Activated T-helper 9 cell treated with anti-CD3 and anti-CD28 coated beads, Interleukin-2, amount 50 U/mL, for 16 hours (primary cell): ENCODE data around the gene KHDRBS2.
"Not testable (repeated sequence)": the region's sequence is repeated elsewhere in the genome, so short reads cannot be mapped to it uniquely, and the experiment has no call there.

Source experiments
- DNase-seq: peaks from one replicate; pipeline ENCODE4 v3.0.0-alpha.2; 2020; ENCODE audit warnings: low read depth

KHDRBS2 gene

GRCh38 chr6:61857541-61857940 is 428.5 kb downstream of the KHDRBS2 start:
- no peak for DNase-seq

GRCh38 chr6:61841958-61842357 is 444.1 kb downstream of the KHDRBS2 start:
- DNase-seq, result no peak

DNA sequence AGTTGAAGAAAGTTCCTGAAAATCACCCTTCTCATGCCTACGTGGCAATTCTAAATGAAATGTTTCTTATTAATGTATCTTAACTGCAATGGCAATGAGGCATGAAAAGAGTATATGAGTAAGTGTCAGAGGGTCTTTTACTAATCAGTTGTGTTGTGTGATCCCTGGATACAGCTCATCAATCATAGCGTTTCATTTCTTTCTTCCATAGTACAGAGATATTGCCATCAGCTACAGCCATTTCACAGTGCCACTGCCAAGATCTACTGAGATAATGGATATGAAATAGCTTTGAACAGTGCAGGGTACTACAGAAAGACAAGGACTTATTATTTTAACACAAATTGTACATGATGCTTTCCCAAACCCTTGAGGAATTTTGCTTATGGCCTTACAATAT is 450.8 kb downstream of the KHDRBS2 start:
- no peak for DNase-seq

DNA sequence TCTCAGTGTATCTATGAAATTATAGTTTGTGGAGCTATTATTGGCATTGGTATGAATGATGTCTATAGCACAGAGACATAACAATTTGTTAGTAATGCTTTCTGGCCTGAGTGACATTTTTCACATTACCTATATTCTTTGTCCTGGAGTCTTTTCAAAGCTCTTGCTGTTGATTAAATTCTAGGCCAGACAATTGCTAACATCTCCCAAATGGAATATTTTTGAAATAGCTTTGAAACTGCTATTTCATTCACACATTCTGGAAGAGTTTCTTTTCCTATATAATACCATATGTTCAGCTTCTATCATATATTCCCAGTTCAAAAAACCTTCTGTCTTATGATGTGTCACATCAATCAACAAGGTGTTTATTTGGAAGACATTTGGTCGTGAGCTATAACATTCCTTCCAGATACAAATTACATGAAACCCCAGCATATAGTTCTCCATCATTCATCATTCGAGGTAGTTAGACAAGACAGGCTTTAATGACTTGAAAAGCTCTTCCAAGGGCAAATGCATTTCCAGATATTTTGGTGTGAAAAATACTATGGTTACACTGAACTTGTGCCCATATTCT is 452.8 kb downstream of the KHDRBS2 start:
- DNase-seq, result no peak

GRCh38 chr6:61817716-61818115 is 468.3 kb downstream of the KHDRBS2 start:
- no peak for DNase-seq

GRCh38 chr6:61810047-61810446 is 476.0 kb downstream of the KHDRBS2 start:
- no peak for DNase-seq

GRCh38 chr6:61809004-61809595 is 476.9 kb downstream of the KHDRBS2 start:
- DNase-seq, result no peak

DNA sequence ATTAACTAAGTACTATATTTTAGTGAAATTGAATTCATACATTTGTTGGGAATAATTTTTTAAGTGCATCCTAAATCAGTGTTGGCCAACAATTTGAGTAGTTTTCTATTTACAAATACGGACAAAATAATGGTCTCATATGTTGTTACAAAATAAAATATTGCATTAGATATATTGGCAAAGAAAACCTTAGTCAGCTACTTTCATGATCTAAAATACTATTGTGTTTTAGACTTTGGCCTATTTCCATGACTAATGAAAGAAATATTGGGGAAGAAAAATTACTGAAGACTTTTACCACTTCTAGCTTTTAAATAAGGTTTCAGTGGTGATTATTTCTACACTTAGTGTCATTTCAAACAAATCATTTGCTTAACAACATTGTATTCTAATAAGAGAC is 498.0 kb downstream of the KHDRBS2 start:
- no peak for DNase-seq

DNA sequence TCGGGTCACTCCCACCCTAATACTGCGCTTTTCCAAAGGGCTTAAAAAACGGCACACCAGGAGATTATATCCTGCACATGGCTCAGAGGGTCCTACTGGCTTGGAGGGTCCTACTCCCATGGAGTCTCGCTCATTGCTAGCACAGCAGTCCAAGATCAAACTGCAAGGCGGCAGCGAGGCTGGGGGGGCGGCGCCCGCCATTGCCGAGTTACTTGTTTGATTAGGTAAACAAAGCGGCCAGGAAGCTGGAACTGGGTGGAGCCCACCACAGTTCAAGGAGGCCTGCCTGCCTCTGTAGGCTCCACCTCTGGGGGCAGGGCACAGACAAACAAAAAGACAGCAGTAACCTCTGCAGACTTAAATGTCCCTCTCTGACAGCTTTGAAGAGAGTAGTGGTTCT is 516.6 kb downstream of the KHDRBS2 start:
- not testable (repeated sequence) for DNase-seq

DNA sequence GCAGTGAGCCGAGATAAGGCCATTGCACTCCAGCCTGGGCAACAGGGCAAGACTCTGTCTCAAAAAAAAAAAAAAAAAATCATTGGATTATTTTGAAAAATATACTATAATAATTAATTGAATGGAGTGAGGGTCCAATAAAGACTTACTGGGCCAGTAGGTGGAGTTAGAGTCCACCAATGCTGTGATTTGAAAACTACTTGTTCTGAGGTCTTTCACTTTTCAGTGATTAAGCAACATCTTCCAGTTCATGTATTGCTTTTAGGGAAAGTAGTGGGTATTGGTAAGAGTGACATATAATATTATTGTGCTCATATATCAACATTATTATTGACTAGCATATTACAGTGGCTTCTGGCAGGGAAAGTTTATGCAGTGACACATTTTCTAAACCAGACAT is 530.3 kb downstream of the KHDRBS2 start:
- DNase-seq, result no peak

- no peak for DNase-seq
Measured at GRCh38 chr6:61751986-61752385, 534.0 kb downstream of the KHDRBS2 start.

GRCh38 chr6:61745994-61746393 is 540.0 kb downstream of the KHDRBS2 start:
- no peak for DNase-seq

GRCh38 chr6:61711849-61712248 is 574.2 kb downstream of the KHDRBS2 start:
- DNase-seq, result no peak

DNA sequence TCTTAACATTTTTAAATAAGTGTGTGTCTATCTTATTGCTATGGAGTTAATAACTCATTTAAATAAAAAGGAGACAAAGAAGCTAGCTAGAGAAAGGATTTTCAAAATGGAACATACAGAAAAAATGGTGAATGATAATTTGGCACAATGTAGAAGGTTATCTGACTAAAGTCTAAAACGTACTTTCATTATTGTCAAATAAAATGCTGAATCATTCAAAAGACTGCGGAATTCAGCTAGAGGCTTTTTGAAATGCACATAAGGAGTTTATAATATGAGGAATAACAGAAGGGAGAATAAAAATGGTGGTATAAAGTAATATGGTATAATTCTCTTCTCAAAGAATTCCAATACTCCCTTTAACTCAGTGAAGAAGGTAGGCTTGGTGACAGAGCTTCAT is 597.9 kb downstream of the KHDRBS2 start:
- DNase-seq, result no peak

DNA sequence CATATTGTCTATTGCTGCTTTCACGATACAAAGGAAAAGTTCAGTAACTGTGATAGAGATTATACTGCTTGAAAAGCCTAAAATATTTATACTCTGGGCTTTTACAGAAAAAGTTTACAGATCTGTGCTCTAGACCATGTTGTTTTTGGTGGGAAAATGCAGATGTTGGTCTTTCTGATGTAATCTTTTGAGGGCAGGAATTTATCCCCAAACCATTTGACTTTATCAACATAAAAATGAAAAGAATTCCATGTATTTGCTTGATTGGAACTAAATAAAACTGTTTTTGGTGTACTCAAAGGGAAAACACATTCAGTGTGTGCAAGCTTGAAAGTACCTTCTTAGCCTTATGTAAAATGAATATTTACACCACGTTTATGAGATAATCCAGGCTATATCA is 603.5 kb downstream of the KHDRBS2 start:
- DNase-seq, result no peak

DNA sequence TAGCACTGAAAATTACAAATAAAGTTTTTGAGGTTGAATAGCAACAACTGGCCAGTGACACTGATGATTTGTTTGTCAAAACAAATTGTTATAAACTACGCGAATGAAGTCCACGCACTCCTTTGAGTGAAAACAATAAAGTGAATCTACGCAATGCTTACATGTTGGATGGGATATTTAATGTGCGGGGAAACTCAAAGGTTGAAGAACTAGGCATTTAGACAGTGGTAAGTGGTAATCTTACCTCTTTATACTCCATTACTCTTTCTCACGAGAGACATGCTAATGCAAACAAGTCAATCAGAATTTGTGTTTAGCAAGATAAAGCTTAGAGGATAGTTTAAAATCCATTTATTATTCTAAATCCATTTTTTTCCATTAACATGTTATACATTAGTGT is 606.4 kb downstream of the KHDRBS2 start:
- no peak for DNase-seq

DNA sequence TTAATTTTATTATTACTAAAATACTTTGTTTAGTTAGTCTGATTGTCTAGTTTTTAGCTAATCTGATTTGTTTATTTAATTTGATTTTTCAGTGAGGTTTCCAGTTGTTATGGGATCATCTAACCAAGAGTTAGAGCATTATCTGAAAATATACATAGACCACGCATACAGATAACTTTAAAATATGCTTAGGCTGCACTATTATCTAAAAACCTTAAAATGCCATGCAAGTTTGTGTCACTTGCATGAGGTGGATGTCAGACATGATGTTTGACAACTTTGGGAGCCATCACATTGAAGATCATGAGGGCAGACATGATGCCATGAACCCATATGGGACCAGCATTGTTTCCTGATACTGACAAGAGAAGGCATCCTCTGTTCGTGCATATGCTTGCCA is 610.3 kb downstream of the KHDRBS2 start:
- no peak for DNase-seq

- DNase-seq, result no peak
Measured at GRCh38 chr6:61649845-61650244, 636.2 kb downstream of the KHDRBS2 start.

DNA sequence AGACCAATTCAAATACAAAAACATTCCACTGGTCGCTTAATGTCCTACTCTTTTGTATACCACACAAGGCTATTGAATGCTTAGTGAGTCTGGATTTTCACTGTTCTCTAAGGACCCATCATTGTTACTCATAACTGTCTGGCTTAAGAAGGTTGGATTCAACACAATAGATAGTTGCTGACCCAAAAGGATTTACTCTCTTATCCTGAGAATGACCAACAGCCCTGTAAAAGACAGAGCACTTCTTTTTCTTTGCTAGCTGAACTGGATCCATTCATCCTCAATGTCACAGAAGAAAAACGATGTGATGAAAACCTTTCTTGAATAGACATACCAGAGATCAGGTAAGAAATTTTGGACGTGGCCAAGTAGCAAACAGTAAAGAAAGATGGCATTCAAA is 645.6 kb downstream of the KHDRBS2 start:
- DNase-seq, result no peak
